Stomach (tissue), 9 donors: ENCODE data around the gene ASPDH. TPM values are rescaled to one million over a fixed set of nuclear protein-coding genes. Genes with fewer than 3 reads are reported as not detected.
A peak's percentile ranks its signal among the peaks of the same experiment; 100 is the strongest.

ENCODE experiments used
- DNase-seq, 2 donors: peaks; one replicate each; pipeline versions ENCODE4 v3.0.0 to v3.0.0-alpha.2; 2013 to 2019
- H3K27ac ChIP-seq, 5 donors: fragments of 200-600 bp in 4 of 5; sonication (generic) in 4 of 5; one replicate each; pipeline ENCODE4 v1.5.1; 2013 to 2019; ENCODE audit warnings: mild to moderate bottlenecking in 1 of 5, moderate library complexity in 1 of 5
- H3K27me3 ChIP-seq, 3 donors: fragments of 200-600 bp; sonication (generic); one replicate each; pipeline ENCODE4 v1.5.1; 2017 to 2019; ENCODE audit warnings: mixed run types in 1 of 3
- H3K36me3 ChIP-seq, 4 donors: fragments of 200-600 bp; sonication (generic); 1 replicate in 3 of 4; 2 replicates in 1 of 4; pipeline ENCODE4 v1.5.1; 2016 to 2019
- H3K4me1 ChIP-seq, 4 donors: fragments of 200-600 bp; sonication (generic); one replicate each; pipeline ENCODE4 v1.5.1; 2016 to 2019
- H3K4me3 ChIP-seq, 4 donors: fragments of 200-600 bp; sonication (generic) in 3 of 4; one replicate each; pipeline ENCODE4 v1.5.1; 2016 to 2019; ENCODE audit warnings: mild to moderate bottlenecking in 1 of 4
- H3K9me3 ChIP-seq, 4 donors: fragments of 200-600 bp; sonication (generic); one replicate each; pipeline ENCODE4 v1.5.1; 2016 to 2019
- CTCF ChIP-seq, 7 experiments: fragments of 450-650 bp in 4 of 7; fragments of 200-600 bp in 3 of 7; sonication (generic) in 3 of 7; IDR thresholded peaks; one replicate each; pipeline ENCODE4 v1.5.1; 2016 to 2019; ENCODE audit warnings: antibody characterized with exemption in 7 of 7, control low read depth in 2 of 7, mild to moderate bottlenecking in 1 of 7
- EP300 ChIP-seq: sonication (generic); formaldehyde crosslinking; IDR thresholded peaks from one replicate; pipeline ENCODE4 v1.6.1; 2017; ENCODE audit warnings: antibody characterized with exemption
- POLR2A ChIP-seq, 4 donors: fragments of 450-650 bp; IDR thresholded peaks; one replicate each; pipeline ENCODE4 v1.6.1; 2016; ENCODE audit warnings: antibody characterized with exemption in 4 of 4, control low read depth in 2 of 4, mild to moderate bottlenecking in 1 of 4, moderate library complexity in 1 of 4
- POLR2AphosphoS5 ChIP-seq, 3 donors: sonication (generic); formaldehyde crosslinking; IDR thresholded peaks; one replicate each; pipeline ENCODE4 v1.6.1; 2016; ENCODE audit warnings: antibody characterized with exemption in 3 of 3
- WGBS, 5 donors: extraction: QIAGEN DNeasy Blood & Tissue Kit in 3 of 5; methylation state at CpG; one replicate each; pipeline versions ENCODE4 v1.1.5 to v1.1.7; 2013 to 2018; 5-methylcytosine and 5-hydroxymethylcytosine counted together
- intact Hi-C: fragments of 100-400 bp; cut with DNase I; formaldehyde crosslinking; loops from one replicate; pipeline ENCODE4 v1.15.1; 2023; ENCODE audit warnings: low total_unique reads
- polyA plus RNA-seq, 3 donors: library from polyadenylated mRNA; stranded (reverse); fragments of 200-250 nt; gene quantifications; one replicate each; pipeline ENCODE4 v1.2.3, GENCODE V29; 2013
- total RNA-seq, 5 donors: library from RNA; depleted of rRNA; stranded (reverse); fragments of >200 nt; gene quantifications; one replicate each; pipeline versions ENCODE4 v1.1.0 to v1.2.3, GENCODE V29; 2014 to 2016
- donor health status: healthy with polysubstance abuse.
- donor health status: Bipolar disorder and iron deficiency.
- donor health status: healthy.

The ASPDH gene
- total and polyA plus RNA-seq, 8 donors, result not detected

- Histone ChIP-seq H3K4me1 (peaks cover 0 to 4% (median 0%) of the 10 kb centered on the region in 4 donors), H3K36me3 (peaks cover 0 to 6% (median 2%) of the 10 kb centered on the region in 4 donors), H3K9me3 (peaks cover 0 to 4% (median 0%) of the 10 kb centered on the region in 4 donors), H3K27me3 (peaks cover 0 to 16% (median 5%) of the 10 kb centered on the region in 3 donors), H3K4me3 (no peak overlapping the region), H3K27ac (no peak overlapping the region)
- WGBS, 5 donors, result 83 to 90% (median 87%) methylated on average over 5 of the region's 5 CpGs
- TF ChIP-seq POLR2AphosphoS5 (IDR thresholded peaks at IDR 0.05), result no peak
- TF ChIP-seq CTCF (IDR thresholded peaks at IDR 0.05), result no peak
- TF ChIP-seq POLR2A (IDR thresholded peaks at IDR 0.05), result no peak
- no peak for TF ChIP-seq EP300
- intact Hi-C loops, result no loop called here
- DNase-seq, result no peak
Measured at GRCh38 chr19:50495020-50495531, 18.6 kb downstream of the ASPDH start.

- 55 to 63% (median 57%) methylated on average over 6 to 7 of the region's 7 CpGs for WGBS, 5 donors
- H3K4me3 ChIP-seq, result no peak overlapping the region
- H3K36me3 ChIP-seq, result peaks cover 0 to 8% (median 2%) of the 10 kb centered on the region in 4 donors
- intact Hi-C loops, result no loop called here
- peaks cover 0 to 22% (median 5%) of the 10 kb centered on the region in 3 donors for H3K27me3 ChIP-seq
- peaks cover 0 to 4% (median 0%) of the 10 kb centered on the region in 4 donors for H3K9me3 ChIP-seq
- DNase-seq, result no peak
- TF ChIP-seq POLR2AphosphoS5 (IDR thresholded peaks at IDR 0.05) (no peak), POLR2A (IDR thresholded peaks at IDR 0.05) (no peak), EP300 (no peak), CTCF (IDR thresholded peaks at IDR 0.05) (no peak)
- H3K4me1 ChIP-seq, result peaks cover 0 to 4% (median 0%) of the 10 kb centered on the region in 4 donors
- H3K27ac ChIP-seq, result no peak overlapping the region
Measured at GRCh38 chr19:50494186-50495019, 19.3 kb downstream of the ASPDH start.

- H3K4me1 ChIP-seq, result peaks cover 0 to 4% (median 0%) of the 10 kb centered on the region in 4 donors
- intact Hi-C loops, result no loop called here
- no peak overlapping the region for H3K4me3 ChIP-seq
- H3K36me3 ChIP-seq, result peaks cover 0 to 8% (median 2%) of the 10 kb centered on the region in 4 donors
- TF ChIP-seq POLR2A (IDR thresholded peaks at IDR 0.05) (no peak), POLR2AphosphoS5 (IDR thresholded peaks at IDR 0.05) (no peak), CTCF (IDR thresholded peaks at IDR 0.05) (no peak), EP300 (no peak)
- no peak for DNase-seq
- H3K27me3 ChIP-seq, result peaks cover 0 to 34% (median 5%) of the 10 kb centered on the region in 3 donors
- 52 to 71% (median 66%) methylated on average over 7 to 8 of the region's 8 CpGs for WGBS, 5 donors
- no peak overlapping the region for H3K27ac ChIP-seq
- peaks cover 0 to 4% (median 0%) of the 10 kb centered on the region in 4 donors for H3K9me3 ChIP-seq
Measured at GRCh38 chr19:50493171-50493570, 20.5 kb downstream of the ASPDH start.

- 3 to 26% (median 6%) methylated on average over 9 to 12 of the region's 12 CpGs for WGBS, 5 donors
- Histone ChIP-seq H3K36me3 (peaks cover 0 to 8% (median 2%) of the 10 kb centered on the region in 4 donors), H3K27me3 (peaks cover 0 to 41% (median 7%) of the 10 kb centered on the region in 3 donors), H3K9me3 (peaks cover 0 to 4% (median 0%) of the 10 kb centered on the region in 4 donors), H3K27ac (no peak overlapping the region), H3K4me1 (peaks cover 0 to 4% (median under 1%) of the 10 kb centered on the region in 4 donors), H3K4me3 (no peak overlapping the region)
- TF ChIP-seq EP300 (no peak), POLR2AphosphoS5 (IDR thresholded peaks at IDR 0.05) (no peak), CTCF (IDR thresholded peaks at IDR 0.05) (no peak), POLR2A (IDR thresholded peaks at IDR 0.05) (no peak)
- DNase-seq, result peak in 1 of 2 donors; percentile 41
- intact Hi-C loops, result no loop called here
Measured at GRCh38 chr19:50492303-50493052, 21.2 kb downstream of the ASPDH start.
